ENCODE results near the gene CCDC57. TPM values are rescaled to one million over a fixed set of nuclear protein-coding genes. Genes with fewer than 3 reads are reported as not detected.
A peak's percentile ranks its signal among the peaks of the same experiment; 100 is the strongest.

The CCDC57 gene
- total RNA-seq, 1 donor from 2014 or later, result 50.6 TPM

GRCh38 chr17:82237746-82238471 is 25.3 kb upstream of the CCDC57 start:
- intact Hi-C loops (cut with DNase I), result loop anchor here (5.0 kb wide), 1 partner anchor 84 kb away; no protein-coding TSS in a partner anchor
- peak; percentile 59 for DNase-seq (ENCODE audit: low spot score)
- ATAC-seq, result no peak

- DNase-seq (ENCODE audit: low spot score) (peak; percentile 66), ATAC-seq (no peak)
- intact Hi-C loops (cut with DNase I), result loop anchor here (5.0 kb wide), 1 partner anchor 85 kb away; no protein-coding TSS in a partner anchor
Observed at GRCh38 chr17:82237083-82237745, 24.6 kb upstream of the CCDC57 start.

GRCh38 chr17:82236142-82236971 is 23.7 kb upstream of the CCDC57 start:
- DNase-seq (ENCODE audit: low spot score) (peak; percentile 83), ATAC-seq (peak; percentile 3)
- intact Hi-C loops (cut with DNase I), result loop anchor here (5.0 kb wide), 1 partner anchor 86 kb away; no protein-coding TSS in a partner anchor

DNA sequence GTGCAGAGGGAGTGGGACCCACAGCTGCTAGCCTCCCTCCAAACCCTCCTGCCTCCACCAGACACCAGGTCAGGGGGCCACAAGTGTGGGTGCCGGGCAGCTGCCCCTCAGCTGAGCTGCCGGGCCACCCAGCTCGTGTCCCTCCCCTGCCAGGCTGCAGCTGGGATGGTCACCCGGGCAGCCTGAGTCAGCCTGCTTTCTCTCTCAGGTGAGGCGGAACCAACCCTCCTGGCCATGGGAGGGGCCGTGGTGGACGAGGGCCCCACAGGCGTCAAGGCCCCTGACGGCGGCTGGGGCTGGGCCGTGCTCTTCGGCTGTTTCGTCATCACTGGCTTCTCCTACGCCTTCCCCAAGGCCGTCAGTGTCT is 23.1 kb upstream of the CCDC57 start:
- DNase-seq (ENCODE audit: low spot score) (no peak), ATAC-seq (no peak)
- intact Hi-C loops (cut with DNase I), result loop anchor here (5.0 kb wide), 1 partner anchor 87 kb away; no protein-coding TSS in a partner anchor

DNA sequence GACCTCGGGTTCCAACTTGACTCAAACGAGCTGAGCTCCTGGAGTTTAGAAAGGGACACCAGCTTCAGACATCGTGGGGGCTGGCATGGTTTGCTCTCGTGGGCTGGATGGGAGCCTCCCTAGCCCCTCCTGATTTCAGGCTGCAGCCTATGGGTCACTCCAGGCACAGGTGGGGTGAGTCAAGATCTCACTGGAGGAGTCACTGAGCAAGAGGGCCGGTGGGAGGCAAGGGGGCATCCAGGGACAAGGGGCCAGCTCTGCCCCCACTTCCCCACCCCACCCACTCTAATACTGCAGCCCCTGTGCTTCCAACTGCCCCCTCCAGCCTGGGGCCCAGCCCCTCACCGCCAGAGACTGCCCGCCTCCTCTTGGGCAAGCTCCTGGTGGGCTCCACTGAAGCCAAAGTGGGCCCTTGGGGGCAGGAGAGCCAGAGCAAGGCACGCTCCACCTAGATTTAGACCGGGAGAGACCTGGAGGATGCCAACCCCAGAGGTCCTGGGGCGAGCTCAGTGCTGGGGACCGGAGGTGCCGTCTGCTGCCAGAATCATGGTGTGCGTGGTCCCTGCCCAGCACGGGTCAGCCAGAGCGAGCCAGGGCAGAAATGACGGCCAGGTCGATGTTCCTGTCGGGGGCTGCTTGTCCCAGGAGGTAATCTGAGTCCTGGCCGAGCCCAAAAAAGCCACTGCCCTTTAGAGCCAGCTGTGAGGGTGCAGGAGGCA is 22.6 kb upstream of the CCDC57 start:
- intact Hi-C loops (cut with DNase I), result loop anchor here (5.0 kb wide), 1 partner anchor 87 kb away; no protein-coding TSS in a partner anchor
- DNase-seq (ENCODE audit: low spot score), result no peak
- no peak for ATAC-seq

GRCh38 chr17:82234211-82235055 is 21.8 kb upstream of the CCDC57 start:
- intact Hi-C loops (cut with DNase I), result loop anchor here (5.0 kb wide), 1 partner anchor 88 kb away; no protein-coding TSS in a partner anchor
- peak; percentile 68 for DNase-seq (ENCODE audit: low spot score)
- no peak for ATAC-seq

DNA sequence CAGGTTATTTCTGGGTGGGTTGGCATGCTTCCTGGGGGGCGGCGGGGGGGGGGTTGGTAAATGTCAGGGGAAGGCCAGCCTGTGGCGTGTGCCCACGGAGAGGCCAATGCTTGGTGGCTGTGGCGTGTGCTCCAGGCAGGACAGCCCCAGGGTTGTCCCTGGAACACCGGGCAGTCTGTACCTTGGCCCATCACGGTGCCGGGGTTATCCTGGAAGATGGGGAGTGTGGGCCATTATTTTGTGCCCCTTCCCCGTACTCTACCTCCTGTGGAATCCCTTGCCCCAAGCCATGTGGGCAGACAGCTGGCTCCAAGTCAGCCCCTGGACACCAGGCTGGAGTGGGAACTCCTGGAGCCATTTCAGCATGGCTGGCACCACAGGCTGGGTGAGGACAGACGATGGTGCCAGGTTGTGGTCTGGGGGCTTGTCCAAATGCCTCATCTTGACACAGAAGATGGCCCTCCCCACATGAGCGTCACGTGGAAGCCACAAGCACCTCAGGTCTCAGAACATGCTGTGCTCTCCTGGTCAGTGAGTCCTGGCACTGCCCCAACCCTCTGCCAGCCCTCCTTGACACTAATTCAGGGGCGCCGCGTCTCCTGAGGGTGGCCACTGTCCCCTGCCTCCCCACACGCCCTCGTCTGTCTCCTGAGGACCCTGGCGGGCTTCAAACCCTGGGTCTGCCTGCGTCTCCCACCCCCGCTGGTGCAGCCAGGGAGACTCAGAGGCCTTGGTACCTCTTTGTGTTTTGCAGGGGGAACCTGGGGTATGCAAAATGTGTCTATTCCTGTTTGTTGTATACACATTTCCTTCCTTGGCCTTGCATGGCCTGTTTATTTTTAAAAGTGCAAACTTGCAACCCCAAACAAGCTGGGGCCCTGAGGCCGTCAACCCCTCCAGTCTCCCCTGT is 20.5 kb upstream of the CCDC57 start:
- ATAC-seq (no peak), DNase-seq (ENCODE audit: low spot score) (peak; percentile 61)
- intact Hi-C loops (cut with DNase I), result no loop called here

GRCh38 chr17:82232322-82232820 is 19.7 kb upstream of the CCDC57 start:
- intact Hi-C loops (cut with DNase I), result no loop called here
- peak; percentile 75 for DNase-seq (ENCODE audit: low spot score)
- ATAC-seq, result no peak

DNA sequence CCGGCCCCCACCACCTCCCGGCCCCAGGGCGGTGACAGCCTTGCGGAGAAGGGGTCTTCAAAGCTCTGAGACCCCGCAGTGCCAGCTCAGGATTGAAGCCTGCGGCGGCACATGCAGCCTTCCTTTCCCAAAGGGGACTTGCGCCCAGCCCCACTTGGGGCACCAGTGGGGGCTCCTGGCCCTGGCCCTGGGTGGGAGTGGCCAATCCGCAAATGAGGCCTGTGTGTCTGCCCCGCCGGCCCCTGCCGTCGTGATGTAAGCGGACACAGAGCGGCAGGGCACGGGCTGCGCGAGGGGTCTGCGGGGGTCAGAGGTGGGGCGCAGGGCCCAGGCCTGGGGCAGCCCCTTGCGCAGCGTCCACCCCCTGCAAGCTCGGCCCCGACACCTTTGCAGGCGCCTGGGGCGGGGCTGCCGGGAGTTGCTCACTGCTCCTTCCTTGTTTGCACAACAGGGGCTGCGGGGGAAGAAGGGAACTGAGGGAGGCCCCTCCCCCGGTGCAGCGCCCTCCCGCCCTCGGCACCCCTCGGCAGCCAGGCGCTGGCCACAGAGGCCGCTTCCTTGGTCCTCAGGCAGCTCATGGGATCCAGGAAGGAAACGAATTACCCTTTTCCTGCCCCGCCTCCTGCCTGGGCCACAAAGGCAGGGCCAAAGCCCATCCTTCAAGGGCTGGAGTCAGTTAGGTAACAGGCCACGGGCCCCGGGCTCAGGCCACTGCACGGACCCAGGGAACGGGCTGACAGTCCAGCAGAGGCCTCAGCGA is 19.1 kb upstream of the CCDC57 start:
- intact Hi-C loops (cut with DNase I), result no loop called here
- DNase-seq (ENCODE audit: low spot score) (peak; percentile 88), ATAC-seq (peak; percentile 71)

DNA sequence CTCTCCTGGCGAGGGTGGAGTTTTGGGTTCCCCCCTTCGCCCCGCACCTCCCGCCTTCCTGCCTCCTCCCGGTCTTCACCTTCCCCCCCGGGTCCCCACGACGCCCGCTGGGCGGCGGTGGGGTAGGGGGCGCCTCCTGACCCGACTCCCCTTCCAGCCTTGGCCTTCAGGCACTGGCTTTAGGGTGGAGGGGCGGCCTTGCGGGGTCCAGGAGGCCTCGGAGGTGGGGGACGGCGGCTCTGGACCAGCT is 18.6 kb upstream of the CCDC57 start:
- intact Hi-C loops (cut with DNase I), result no loop called here
- ATAC-seq (no peak), DNase-seq (ENCODE audit: low spot score) (no peak)

DNA sequence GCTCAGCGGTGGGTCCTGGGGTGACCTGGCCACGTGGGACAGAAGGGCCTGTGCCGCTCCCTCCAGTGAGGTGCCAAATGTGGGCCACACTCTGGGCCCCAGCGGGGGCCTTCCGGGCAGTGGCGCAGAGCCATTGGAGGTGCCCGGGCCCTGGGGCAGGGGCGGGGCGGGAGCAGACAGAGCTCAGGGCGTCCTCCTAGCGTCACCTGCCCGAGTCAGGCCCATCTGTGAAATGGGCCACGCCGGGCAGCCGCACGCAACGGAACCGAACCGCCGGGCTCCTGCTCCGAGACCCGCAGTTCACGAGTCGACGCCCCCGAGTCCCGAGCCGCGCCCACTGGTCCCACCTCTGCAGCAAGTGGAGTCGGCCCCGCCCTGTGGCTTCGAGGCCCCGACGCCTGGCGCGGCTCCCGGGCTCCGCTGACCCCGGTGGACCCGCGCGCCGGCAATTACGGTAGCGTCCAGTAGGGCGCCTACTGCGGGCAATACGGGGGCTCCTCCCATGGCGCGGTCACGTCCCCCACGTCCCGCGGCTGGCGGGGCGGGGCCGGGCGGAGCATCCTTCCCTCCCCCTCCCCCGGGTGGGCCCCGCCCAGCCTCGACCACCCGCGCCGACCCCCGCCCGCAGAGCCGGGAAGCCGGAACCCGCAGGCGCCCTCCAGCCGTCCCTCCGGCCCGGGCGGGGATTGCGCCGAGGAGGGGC is 18.1 kb upstream of the CCDC57 start:
- intact Hi-C loops (cut with DNase I), result no loop called here
- ATAC-seq, result peak; percentile 68
- peak; percentile 94 for DNase-seq (ENCODE audit: low spot score)

- ATAC-seq (peak; percentile 4), DNase-seq (ENCODE audit: low spot score) (peak; percentile 70)
- intact Hi-C loops (cut with DNase I), result no loop called here
Observed at GRCh38 chr17:82229698-82230608, 17.3 kb upstream of the CCDC57 start.

DNA sequence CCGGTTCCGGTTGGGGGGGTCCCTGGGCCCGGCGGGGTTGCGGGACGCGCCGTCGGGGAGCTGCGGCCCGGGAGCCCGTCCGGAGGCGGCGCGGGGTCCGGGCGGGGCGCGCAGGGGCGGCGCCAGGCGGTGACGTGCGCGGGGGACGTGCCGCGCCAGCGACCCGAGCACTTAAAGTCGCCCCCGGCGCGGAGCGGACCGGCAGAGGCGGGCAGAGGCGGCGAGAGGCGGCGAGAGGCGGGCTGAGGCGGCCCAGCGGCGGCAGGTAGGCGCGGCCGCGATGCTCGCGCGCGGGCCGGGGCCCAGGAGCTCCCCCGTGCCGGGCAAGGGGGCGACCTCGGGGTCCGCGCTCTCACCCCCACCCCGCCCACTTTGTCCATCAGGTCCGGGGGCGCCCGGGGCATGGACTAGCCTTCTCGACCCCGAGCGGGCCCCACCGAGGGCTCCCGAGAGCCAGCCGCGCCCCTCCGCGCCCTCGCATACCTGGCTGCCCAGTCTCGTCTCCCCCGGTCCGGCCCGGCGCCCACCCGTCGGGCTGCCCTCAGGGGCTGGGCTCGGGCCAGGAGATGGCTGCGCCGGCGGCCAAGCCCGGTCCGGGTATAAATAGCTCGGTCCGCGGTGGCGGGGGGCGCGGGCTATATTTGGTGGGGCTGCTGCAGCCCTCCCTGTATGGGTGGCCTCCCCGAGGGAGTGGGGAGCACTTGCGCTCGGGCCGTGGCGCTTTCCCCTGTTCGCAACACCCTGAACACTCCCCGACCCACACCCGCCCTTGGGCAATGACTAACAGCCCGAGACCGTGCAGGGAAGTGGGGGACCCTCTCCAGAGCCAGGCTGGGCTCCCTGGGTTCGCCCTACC is 16.4 kb upstream of the CCDC57 start, which contains the start of gene SLC16A3:
Gene SLC16A3 (plus strand): TSS at position 201 of the 856 bp plus-strand sequence. CDS start 6,967 bp downstream, outside the sequence.
- DNase-seq (ENCODE audit: low spot score) (no peak), ATAC-seq (no peak)
- intact Hi-C loops (cut with DNase I), result no loop called here
